WTC11 (cell line): ENCODE data around the gene FGD5. TPM values are rescaled to one million over a fixed set of nuclear protein-coding genes. Genes with fewer than 3 reads are reported as not detected.

Experiments used
- ATAC-seq: fragments of 200-7000 bp; cut with Tn5 transposase; 2 replicates; pipeline ENCODE4 v1.10.0; 2021; ENCODE audit warnings: mild to moderate bottlenecking, moderate library complexity
- CTCF ChIA-PET: fragments of 300-600 bp; sonication (Branson Sonifier 250); formaldehyde crosslinking; loops from one replicate; lab custom pipeline; 2021; ENCODE audit warnings: antibody characterized with exemption; lab: Charles Lee
- POLR2A ChIA-PET: fragments of 350-600 bp; sonication (Branson Sonifier 250); formaldehyde crosslinking; loops from one replicate; lab custom pipeline; 2021; ENCODE audit warnings: antibody characterized with exemption; lab: Charles Lee
- DNase-seq: peaks from one replicate; pipeline ENCODE4 v3.0.0; 2021; ENCODE audit warnings: low spot score
- H3K27ac Mint-ChIP-seq: 2 replicates; pipeline ENCODE4 v1.8.0; 2021; ENCODE audit warnings: mixed read lengths
- H3K27me3 Mint-ChIP-seq: 2 replicates; pipeline ENCODE4 v1.8.0; 2021; ENCODE audit warnings: low read depth, mild to moderate bottlenecking, moderate library complexity, mixed read lengths
- H3K36me3 Mint-ChIP-seq: 2 replicates; pipeline ENCODE4 v1.8.0; 2021; ENCODE audit warnings: mixed read lengths
- H3K4me1 Mint-ChIP-seq: 2 replicates; pipeline ENCODE4 v1.8.0; 2022; ENCODE audit warnings: mixed read lengths
- H3K4me3 Mint-ChIP-seq: 2 replicates; pipeline ENCODE4 v1.8.0; 2021; ENCODE audit warnings: mild to moderate bottlenecking, moderate library complexity, mixed read lengths
- H3K9me3 Mint-ChIP-seq: 2 replicates; pipeline ENCODE4 v1.8.0; 2021; ENCODE audit warnings: mixed read lengths
- AFF4 ChIP-seq: sonication (generic); formaldehyde crosslinking; IDR thresholded peaks from 2 replicates; pipeline ENCODE4 v1.8.1; 2023; ENCODE audit warnings: mild to moderate bottlenecking, missing genetic modification reagents, borderline replicate concordance
- ELF4 ChIP-seq: sonication (generic); formaldehyde crosslinking; IDR thresholded peaks from 2 replicates; pipeline ENCODE4 v1.8.1; 2022; ENCODE audit warnings: low read depth, mild to moderate bottlenecking, moderate library complexity, missing genetic modification reagents
- EMX1 ChIP-seq: fragments of 250-450 bp; sonication (Bioruptor Pico); IDR thresholded peaks from 2 replicates; pipeline ENCODE4 v1.8.0; 2021; ENCODE audit warnings: mild to moderate bottlenecking
- ERG ChIP-seq: fragments of 250-450 bp; sonication (Bioruptor Pico); IDR thresholded peaks from 2 replicates; pipeline ENCODE4 v1.8.0; 2021; ENCODE audit warnings: mild to moderate bottlenecking
- JUN ChIP-seq: sonication (generic); formaldehyde crosslinking; IDR thresholded peaks from 2 replicates; pipeline ENCODE4 v1.8.0; 2023; ENCODE audit warnings: mild to moderate bottlenecking, missing genetic modification reagents
- KAT7 ChIP-seq: sonication (generic); formaldehyde crosslinking; IDR thresholded peaks from 2 replicates; pipeline ENCODE4 v1.8.1; 2023; ENCODE audit warnings: missing genetic modification reagents, mild to moderate bottlenecking, borderline replicate concordance
- OVOL2 ChIP-seq: fragments of 250-450 bp; sonication (Bioruptor Pico); IDR thresholded peaks from 2 replicates; pipeline ENCODE4 v1.9.0; 2021; ENCODE audit warnings: mild to moderate bottlenecking, borderline replicate concordance
- TCF7 ChIP-seq: sonication (generic); formaldehyde crosslinking; IDR thresholded peaks from 2 replicates; pipeline ENCODE4 v1.8.0; 2022; ENCODE audit warnings: mild to moderate bottlenecking, low read depth, missing genetic modification reagents, moderate library complexity
- ZNF512 ChIP-seq: sonication (generic); formaldehyde crosslinking; IDR thresholded peaks from 2 replicates; pipeline ENCODE4 v1.8.1; 2022; ENCODE audit warnings: missing genetic modification reagents, borderline replicate concordance
- total RNA-seq: library from RNA; stranded (reverse); gene quantifications from 3 replicates; pipeline ENCODE4 v1.2.3, GENCODE V29; 2021
- TF ChIP-seq, protein P1 (sequence below): sonication (generic); formaldehyde crosslinking; IDR thresholded peaks from 2 replicates; pipeline ENCODE4 v1.8.1; 2022; ENCODE audit warnings: low read depth, missing genetic modification reagents, borderline replicate concordance
- TF ChIP-seq, protein P2 (sequence below): fragments of 250-450 bp; sonication (Bioruptor Pico); IDR thresholded peaks from 2 replicates; pipeline ENCODE4 v1.9.0; 2021; ENCODE audit warnings: mild to moderate bottlenecking, borderline replicate concordance
- TF ChIP-seq, protein P3 (sequence below): sonication (generic); formaldehyde crosslinking; IDR thresholded peaks from 2 replicates; pipeline ENCODE4 v1.8.0; 2023; ENCODE audit warnings: missing genetic modification reagents, mild to moderate bottlenecking, borderline replicate concordance
- TF ChIP-seq, protein P4 (sequence below): sonication (generic); formaldehyde crosslinking; IDR thresholded peaks from 2 replicates; pipeline ENCODE4 v1.8.0; 2023; ENCODE audit warnings: mild to moderate bottlenecking, missing genetic modification reagents

FGD5 gene
- total RNA-seq, 1 experiment from 2014 or later: 18.3 TPM

DNA sequence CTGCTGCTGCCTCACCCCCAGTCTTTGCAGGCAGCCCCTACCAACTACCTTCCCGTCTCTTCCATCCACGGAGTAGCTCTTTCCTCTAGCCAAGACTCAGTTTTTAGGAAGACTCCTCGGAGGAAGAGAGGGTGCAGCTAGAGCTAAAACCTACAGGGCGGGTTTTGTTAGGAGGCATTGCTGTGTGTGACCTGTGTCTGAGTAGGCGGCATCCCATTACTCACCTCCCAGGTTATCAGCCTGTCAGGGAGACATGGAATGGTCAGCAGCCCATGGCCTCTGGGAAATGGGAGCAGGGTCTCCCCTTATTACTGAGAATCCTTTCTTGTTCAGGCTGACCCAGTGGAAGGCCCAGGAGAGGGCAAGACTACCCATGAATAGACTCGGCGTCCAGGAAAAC, 43.8 kb upstream of the FGD5 start:
- TF ChIP-seq TCF7: no peak
- no peak for TF ChIP-seq ELF4 (CRISPR knock-in tag)
- TF ChIP-seq OVOL2 (CRISPR knock-in tag): no peak
- no peak for TF ChIP-seq AFF4
- no peak for TF ChIP-seq ERG (CRISPR knock-in tag)
- TF ChIP-seq, protein P1, sequence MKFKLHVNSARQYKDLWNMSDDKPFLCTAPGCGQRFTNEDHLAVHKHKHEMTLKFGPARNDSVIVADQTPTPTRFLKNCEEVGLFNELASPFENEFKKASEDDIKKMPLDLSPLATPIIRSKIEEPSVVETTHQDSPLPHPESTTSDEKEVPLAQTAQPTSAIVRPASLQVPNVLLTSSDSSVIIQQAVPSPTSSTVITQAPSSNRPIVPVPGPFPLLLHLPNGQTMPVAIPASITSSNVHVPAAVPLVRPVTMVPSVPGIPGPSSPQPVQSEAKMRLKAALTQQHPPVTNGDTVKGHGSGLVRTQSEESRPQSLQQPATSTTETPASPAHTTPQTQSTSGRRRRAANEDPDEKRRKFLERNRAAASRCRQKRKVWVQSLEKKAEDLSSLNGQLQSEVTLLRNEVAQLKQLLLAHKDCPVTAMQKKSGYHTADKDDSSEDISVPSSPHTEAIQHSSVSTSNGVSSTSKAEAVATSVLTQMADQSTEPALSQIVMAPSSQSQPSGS (CRISPR knock-in tag): no peak
- no peak for TF ChIP-seq KAT7
- no peak overlapping the region for H3K4me3 Mint-ChIP-seq
- ATAC-seq (no peak), DNase-seq (peak; percentile 2)
- peaks cover 22% of the 10 kb centered on the region for H3K4me1 Mint-ChIP-seq
- no peaks in the 10 kb centered on the region for H3K27me3 Mint-ChIP-seq
- no peak overlapping the region for H3K27ac Mint-ChIP-seq
- H3K9me3 Mint-ChIP-seq: peaks cover 16% of the 10 kb centered on the region
- ChIA-PET POLR2A (no interaction called here), CTCF (interaction anchor here (0.9 to 2.1 kb wide), 5 partner anchors 9 to 147 kb away, joined by 3 to 14 read pairs (median 6); no protein-coding TSS in a partner anchor)
- H3K36me3 Mint-ChIP-seq: no peaks in the 10 kb centered on the region

- POLR2A ChIA-PET: no interaction called here
- Mint-ChIP-seq H3K27me3 (no peaks in the 10 kb centered on the region), H3K9me3 (peaks cover 16% of the 10 kb centered on the region), H3K27ac (no peak overlapping the region), H3K36me3 (no peaks in the 10 kb centered on the region), H3K4me3 (no peak overlapping the region), H3K4me1 (peaks cover 22% of the 10 kb centered on the region)
- CTCF ChIA-PET: interaction anchor here (2.1 kb wide), 1 partner anchor 102 kb away, joined by 14 read pairs; no protein-coding TSS in a partner anchor
- DNase-seq (peak; percentile 5), ATAC-seq (no peak)
- no peak for TF ChIP-seq ELF4 (CRISPR knock-in tag)
- TF ChIP-seq, protein P2, sequence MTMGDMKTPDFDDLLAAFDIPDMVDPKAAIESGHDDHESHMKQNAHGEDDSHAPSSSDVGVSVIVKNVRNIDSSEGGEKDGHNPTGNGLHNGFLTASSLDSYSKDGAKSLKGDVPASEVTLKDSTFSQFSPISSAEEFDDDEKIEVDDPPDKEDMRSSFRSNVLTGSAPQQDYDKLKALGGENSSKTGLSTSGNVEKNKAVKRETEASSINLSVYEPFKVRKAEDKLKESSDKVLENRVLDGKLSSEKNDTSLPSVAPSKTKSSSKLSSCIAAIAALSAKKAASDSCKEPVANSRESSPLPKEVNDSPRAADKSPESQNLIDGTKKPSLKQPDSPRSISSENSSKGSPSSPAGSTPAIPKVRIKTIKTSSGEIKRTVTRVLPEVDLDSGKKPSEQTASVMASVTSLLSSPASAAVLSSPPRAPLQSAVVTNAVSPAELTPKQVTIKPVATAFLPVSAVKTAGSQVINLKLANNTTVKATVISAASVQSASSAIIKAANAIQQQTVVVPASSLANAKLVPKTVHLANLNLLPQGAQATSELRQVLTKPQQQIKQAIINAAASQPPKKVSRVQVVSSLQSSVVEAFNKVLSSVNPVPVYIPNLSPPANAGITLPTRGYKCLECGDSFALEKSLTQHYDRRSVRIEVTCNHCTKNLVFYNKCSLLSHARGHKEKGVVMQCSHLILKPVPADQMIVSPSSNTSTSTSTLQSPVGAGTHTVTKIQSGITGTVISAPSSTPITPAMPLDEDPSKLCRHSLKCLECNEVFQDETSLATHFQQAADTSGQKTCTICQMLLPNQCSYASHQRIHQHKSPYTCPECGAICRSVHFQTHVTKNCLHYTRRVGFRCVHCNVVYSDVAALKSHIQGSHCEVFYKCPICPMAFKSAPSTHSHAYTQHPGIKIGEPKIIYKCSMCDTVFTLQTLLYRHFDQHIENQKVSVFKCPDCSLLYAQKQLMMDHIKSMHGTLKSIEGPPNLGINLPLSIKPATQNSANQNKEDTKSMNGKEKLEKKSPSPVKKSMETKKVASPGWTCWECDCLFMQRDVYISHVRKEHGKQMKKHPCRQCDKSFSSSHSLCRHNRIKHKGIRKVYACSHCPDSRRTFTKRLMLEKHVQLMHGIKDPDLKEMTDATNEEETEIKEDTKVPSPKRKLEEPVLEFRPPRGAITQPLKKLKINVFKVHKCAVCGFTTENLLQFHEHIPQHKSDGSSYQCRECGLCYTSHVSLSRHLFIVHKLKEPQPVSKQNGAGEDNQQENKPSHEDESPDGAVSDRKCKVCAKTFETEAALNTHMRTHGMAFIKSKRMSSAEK (CRISPR knock-in tag): no peak
- TF ChIP-seq EMX1 (CRISPR knock-in tag): no peak
- TF ChIP-seq, protein P3, sequence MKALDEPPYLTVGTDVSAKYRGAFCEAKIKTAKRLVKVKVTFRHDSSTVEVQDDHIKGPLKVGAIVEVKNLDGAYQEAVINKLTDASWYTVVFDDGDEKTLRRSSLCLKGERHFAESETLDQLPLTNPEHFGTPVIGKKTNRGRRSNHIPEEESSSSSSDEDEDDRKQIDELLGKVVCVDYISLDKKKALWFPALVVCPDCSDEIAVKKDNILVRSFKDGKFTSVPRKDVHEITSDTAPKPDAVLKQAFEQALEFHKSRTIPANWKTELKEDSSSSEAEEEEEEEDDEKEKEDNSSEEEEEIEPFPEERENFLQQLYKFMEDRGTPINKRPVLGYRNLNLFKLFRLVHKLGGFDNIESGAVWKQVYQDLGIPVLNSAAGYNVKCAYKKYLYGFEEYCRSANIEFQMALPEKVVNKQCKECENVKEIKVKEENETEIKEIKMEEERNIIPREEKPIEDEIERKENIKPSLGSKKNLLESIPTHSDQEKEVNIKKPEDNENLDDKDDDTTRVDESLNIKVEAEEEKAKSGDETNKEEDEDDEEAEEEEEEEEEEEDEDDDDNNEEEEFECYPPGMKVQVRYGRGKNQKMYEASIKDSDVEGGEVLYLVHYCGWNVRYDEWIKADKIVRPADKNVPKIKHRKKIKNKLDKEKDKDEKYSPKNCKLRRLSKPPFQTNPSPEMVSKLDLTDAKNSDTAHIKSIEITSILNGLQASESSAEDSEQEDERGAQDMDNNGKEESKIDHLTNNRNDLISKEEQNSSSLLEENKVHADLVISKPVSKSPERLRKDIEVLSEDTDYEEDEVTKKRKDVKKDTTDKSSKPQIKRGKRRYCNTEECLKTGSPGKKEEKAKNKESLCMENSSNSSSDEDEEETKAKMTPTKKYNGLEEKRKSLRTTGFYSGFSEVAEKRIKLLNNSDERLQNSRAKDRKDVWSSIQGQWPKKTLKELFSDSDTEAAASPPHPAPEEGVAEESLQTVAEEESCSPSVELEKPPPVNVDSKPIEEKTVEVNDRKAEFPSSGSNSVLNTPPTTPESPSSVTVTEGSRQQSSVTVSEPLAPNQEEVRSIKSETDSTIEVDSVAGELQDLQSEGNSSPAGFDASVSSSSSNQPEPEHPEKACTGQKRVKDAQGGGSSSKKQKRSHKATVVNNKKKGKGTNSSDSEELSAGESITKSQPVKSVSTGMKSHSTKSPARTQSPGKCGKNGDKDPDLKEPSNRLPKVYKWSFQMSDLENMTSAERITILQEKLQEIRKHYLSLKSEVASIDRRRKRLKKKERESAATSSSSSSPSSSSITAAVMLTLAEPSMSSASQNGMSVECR: no peak
- TF ChIP-seq, protein P4, sequence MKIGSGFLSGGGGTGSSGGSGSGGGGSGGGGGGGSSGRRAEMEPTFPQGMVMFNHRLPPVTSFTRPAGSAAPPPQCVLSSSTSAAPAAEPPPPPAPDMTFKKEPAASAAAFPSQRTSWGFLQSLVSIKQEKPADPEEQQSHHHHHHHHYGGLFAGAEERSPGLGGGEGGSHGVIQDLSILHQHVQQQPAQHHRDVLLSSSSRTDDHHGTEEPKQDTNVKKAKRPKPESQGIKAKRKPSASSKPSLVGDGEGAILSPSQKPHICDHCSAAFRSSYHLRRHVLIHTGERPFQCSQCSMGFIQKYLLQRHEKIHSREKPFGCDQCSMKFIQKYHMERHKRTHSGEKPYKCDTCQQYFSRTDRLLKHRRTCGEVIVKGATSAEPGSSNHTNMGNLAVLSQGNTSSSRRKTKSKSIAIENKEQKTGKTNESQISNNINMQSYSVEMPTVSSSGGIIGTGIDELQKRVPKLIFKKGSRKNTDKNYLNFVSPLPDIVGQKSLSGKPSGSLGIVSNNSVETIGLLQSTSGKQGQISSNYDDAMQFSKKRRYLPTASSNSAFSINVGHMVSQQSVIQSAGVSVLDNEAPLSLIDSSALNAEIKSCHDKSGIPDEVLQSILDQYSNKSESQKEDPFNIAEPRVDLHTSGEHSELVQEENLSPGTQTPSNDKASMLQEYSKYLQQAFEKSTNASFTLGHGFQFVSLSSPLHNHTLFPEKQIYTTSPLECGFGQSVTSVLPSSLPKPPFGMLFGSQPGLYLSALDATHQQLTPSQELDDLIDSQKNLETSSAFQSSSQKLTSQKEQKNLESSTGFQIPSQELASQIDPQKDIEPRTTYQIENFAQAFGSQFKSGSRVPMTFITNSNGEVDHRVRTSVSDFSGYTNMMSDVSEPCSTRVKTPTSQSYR: no peak
- TF ChIP-seq ZNF512 (CRISPR knock-in tag): no peak
- no peak for TF ChIP-seq JUN (CRISPR knock-in tag)
These were observed 43.2 kb upstream of the FGD5 start for GRCh38 chr3:14775563-14775962.
